GM21786 (cell line): Measurements from ENCODE around the gene HNRNPCL2.
"Not testable (repeated sequence)": the region's sequence is repeated elsewhere in the genome, so short reads cannot be mapped to it uniquely, and the experiment has no call there.

Source experiments
- ATAC-seq: cut with Tn5 transposase; IDR thresholded peaks from one replicate; pipeline ENCODE4 v1.9.1; 2021; ENCODE audit not compliant: unreplicated experiment

The HNRNPCL2 gene

DNA sequence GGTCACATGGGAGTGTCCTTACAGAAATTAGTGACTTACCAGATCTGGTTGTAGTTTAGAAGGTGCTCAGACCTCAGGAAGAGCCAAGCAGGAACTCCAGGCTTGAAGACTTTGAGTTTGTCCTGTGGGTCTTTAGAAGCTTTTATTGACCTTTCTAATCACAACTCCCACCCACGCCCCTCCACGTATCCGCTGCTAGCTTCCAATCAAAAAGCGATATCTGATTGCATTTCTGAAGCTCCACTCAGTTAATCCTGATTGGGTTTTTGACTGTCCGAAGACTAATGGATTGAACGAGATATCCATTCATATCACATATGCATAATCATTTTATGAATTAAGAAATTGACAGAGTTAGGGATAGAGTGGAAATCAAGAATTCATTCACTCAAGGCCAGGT lies at the start of gene HNRNPCL2:
HNRNPCL2 (minus strand) TSS at position 101 of the 400 bp plus-strand sequence. CDS start 454 bp downstream, outside the sequence.
- ATAC-seq: not testable (repeated sequence)

DNA sequence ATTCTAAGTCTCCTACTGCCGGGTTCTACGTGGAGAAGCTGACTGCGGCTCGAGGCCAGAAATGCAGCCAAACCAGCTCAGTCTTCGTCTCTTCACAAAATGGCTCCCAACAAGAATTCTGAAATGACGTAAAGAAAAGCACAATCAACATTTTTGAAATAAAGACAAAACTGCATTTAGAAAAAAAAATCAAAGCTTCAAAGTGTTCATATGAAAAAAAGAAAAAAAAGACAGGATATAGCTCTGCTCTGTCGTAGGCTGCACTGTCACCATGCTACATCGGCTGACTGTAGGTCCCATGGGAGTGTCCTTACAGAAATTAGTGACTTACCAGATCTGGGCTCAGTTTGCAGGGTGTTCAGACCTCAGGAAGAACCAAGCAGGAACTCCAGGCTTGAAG lies 48.9 kb upstream of the HNRNPCL2 start, which contains the start of gene HNRNPCL4:
HNRNPCL4 (minus strand) TSS at position 101 of the 400 bp plus-strand sequence. CDS start 164 bp downstream, outside the sequence.
- not testable (repeated sequence) for ATAC-seq

DNA sequence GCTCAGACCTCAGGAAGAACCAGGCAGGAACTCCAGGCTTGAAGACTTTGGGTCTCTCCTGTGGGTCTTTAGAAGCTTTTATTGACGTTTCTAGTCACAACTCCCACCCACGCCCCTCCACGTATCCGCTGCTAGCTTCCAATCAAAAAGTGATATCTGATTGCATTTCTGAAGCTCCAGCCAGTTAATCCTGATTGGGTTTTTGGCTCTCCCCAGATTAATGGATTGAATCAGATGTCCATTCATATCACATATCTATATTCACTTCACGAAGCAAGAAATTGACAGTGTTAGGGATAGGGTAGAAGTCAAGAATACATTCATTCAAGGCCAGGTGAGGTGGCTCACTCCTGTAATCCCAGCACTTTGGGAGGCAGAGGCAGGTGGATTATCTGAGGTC lies 39.3 kb upstream of the HNRNPCL2 start, which contains the start of gene PRAMEF26:
PRAMEF26 (minus strand) TSS at position 101 of the 400 bp plus-strand sequence. CDS start 2,914 bp downstream, outside the sequence.
- not testable (repeated sequence) for ATAC-seq

GRCh38 chr1:13070474-13070873 lies 46.2 kb downstream of the HNRNPCL2 start, which contains the start of gene PRAMEF25:
Gene PRAMEF25, plus strand, starts transcription at chr1:13070774. Its CDS starts 2,920 bp downstream, at chr1:13073694.
- not testable (repeated sequence) for ATAC-seq
